HG02588 (cell line): ENCODE measurements around the gene SCAMP2.
"Not testable (repeated sequence)": the region's sequence is repeated elsewhere in the genome, so short reads cannot be mapped to it uniquely, and the experiment has no call there.

Experiments
- ATAC-seq: cut with Tn5 transposase; IDR thresholded peaks from one replicate; pipeline ENCODE4 v1.9.1; 2021; ENCODE audit warnings: mild to moderate bottlenecking, moderate library complexity; ENCODE audit not compliant: unreplicated experiment

SCAMP2 gene

DNA sequence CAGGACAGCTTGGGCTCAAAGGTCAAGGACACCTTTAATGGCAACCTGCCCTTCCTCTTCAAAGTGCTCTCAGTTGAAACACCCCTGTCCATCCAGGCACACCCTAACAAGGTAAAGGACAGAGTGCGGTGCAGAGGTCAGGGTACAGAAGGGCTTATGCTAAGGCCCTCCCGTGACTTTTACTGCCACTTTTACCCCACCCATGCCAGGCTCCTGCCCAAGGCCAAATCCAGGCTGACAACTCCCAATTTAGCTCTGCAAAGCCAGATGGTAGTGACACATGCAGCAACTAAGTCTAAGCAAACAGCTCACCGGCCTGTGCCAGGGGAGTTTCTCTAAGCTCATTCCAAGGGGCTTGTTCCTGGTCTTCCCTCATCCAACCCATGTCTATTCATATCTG is 18.3 kb upstream of the SCAMP2 start:
- no peak for ATAC-seq

DNA sequence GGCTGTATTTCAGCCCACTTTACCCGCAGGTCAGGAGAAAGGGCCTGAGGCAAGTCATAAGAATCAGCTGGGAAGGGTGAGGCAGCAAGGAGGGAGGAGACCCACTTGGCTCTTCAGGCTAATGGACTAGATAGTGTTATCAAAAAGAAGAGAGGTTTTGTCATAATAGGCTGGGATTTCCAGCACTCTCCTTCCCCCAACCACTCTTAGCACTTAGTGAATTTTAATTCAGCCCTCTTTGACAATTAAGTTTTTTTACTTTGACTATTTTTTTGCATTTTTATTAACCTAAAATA is 17.4 kb upstream of the SCAMP2 start:
- ATAC-seq: no peak

DNA sequence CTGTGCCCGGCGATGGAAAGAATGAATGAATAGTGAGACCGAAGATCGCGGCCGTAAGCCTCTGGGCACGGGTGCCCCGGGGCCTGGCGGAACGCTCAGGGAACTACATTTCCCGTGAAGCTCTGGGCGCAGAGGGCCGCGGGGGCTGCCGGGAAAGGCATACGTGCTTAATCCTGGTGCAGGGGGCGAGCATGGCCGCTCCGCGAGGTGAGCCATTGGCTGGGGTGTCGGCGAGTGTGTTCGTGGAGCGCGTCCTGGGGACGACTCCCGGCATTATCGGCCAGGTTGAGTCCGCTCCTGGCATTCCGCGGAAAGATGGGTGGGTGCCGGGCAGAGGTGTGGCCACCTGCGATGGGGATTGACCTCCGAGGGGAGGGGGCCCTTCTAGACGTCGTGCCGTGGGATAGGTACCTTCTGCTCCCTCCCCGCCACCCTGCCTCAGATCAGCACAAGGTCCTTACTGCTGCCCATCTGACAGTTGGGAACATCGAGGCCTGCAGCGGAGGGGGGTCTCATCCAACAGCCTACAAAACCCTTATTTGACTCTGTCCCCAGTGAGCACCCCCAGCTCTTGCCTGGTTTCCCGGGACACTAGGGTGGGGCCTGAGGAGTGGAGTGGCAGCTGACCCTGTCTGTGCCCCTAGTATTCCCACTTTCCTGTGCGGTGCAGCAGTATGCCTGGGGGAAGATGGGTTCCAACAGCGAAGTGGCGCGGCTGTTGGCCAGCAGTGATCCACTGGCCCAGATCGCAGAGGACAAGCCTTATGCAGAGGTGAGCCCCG is 16.9 kb upstream of the SCAMP2 start, which contains the start of gene MPI:
TSS of gene MPI (plus strand) at position 160 of the 782 bp plus-strand sequence. CDS start at position 192, 32 bp downstream.
- peak; percentile 93 for ATAC-seq

DNA sequence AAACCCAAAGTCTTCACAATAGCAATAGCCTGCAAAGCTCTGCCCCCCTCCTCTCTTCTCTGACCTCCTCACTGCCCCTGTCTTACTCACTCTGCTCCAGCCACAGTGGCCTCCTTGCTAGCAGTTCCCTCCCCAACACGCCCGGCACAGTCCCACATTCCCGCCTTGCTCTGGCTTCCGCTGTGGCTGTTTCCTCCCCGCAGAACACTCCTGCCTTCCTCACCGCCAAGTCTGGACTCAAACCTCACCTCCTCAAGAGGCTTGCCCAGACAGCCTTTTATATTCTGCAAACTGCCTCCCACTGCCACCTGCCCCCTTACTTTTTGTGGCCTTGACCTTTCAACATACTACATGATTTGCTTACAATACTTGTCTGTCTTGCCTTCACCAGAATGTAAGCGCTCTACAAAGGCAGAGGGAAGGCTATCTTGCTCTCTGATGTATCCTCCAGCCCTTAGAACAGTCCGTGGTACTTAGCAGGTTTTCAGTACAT is 16.3 kb upstream of the SCAMP2 start:
- peak; percentile 7 for ATAC-seq

DNA sequence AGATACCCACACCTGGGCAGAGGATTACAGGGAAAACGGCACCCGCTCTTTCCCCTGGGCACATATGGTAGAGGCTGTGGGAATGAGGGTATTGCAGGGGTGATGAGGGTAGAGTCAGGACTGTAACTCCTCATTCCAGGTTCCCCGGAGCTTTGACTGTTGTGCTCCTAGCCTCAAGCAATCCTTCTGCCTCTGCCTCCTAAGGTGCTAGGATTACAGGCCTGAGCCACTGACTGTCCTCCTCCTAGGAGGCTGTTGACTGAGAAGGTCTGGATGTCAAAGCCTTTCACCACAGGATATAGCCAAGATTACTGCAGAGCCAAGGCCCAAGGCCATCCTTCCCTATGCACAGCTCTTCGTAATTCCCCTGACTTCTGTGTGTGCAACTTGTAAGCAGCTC is 15.6 kb upstream of the SCAMP2 start:
- no peak for ATAC-seq

DNA sequence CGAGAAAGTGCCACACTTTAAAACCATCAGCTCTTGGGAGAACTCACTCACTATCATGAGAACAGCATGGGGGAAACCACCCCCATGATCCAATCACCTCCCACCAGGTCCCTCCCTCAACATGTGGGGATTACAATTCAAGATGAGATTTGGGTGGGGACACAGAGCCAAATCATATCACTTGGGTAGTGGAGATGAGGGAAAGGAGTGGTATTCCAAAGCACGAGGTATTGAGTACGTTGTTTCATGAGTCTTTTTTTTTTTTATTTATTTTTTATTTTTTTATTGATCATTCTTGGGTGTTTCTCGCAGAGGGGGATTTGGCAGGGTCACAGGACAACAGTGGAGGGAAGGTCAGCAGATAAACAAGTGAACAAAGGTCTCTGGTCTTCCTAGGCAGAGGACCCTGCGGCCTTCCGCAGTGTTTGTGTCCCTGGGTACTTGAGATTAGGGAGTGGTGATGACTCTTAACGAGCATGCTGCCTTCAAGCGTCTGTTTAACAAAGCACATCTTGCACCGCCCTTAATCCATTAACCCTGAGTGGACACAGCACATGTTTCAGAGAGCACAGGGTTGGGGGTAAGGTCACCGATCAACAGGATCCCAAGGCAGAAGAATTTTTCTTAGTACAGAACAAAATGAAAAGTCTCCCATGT is 14.5 kb upstream of the SCAMP2 start:
- ATAC-seq: not testable (repeated sequence)

DNA sequence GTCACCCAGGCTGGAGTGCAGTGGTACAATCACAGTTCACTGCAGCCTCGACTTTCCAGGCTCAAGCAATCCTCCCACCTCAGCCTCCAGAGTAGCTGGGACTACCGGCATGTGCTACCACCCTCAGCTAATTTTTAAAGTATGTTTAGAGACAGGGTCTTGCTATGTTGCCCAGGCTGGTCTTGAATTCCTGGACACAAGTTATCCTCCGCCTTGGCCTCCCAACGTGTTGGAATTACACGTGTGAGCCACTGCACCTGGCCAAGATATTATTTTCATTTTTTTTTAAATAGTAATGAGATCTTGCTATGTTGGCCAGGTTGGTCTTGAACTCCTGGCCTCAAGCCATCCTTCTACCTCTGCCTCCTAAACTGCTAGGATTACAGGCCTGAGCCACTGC is 12.3 kb upstream of the SCAMP2 start:
- no peak for ATAC-seq

DNA sequence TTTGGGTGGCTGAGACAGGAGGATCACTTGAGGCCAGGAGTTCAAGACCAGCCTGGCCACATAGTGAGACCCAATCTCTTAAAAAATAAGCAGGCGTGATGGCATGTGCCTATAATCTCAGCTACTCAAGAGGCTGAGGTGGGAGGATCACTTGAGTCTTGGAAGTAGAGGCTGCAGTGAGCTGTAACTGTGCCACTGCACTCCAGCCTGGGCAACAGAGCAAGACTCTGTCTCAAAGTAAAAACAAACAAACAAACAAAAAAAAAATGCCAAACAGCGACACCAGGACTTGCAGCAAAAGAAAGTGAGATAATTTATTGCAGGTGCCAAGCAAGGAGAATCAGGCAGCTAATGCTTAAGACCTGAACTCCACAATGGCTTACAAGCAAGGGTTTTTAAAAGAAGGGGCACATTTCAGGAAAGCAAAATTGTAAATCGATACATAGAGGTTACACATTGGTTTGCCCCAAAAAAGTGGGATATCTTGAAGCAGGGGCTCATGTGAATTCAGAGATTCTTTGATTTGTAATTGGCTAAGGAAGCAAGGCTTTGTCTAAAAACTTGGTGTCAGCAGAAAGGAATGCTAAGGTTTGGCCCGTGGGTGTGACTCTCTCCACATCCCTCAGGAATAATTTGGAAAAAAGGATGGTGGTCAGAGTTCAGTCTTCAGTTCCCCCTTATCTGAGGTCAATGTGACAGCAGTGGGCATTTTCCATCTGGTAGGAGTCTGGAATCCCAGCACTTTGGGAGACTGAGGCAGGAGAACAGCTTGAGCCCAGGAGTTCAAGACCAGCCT is 11.5 kb upstream of the SCAMP2 start:
- no peak for ATAC-seq

DNA sequence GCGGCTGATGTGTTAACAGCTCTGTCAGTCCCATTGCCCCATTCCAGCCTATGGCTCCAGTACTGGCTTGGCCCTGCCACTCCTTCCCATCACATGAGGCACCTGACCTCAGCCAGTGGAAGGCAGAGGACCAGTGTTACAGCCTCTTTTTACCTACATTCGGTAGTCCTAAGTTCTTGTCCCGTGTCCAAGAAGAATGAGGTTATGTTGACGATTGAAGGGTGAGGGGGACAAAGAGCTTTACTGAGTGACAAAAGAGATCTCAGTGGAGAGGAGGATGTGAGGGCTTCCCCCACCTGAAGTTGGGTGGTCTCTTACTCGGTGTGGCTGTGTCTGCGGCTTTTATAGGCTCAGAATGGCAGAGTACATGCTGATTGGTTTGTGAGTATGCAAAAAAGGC is 9.4 kb upstream of the SCAMP2 start:
- ATAC-seq: no peak

DNA sequence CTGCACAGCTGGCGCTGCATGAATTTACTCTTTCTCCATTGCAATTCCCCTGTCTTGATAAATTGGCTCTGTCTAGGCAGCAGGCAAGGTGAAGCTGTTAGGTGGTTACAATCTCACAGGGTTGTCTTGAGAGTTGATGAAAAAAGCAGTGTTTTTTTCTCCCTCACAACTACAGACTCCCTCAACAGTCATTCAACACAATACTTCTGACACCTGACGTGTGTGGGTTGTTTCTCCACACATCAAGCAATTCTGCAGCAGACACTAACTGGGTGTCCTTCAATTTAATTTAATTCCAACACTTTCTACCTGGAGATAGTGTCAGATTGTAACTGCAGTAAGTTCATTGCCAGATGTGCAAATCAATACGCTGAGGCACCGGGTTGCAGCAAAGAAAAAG is 5.1 kb upstream of the SCAMP2 start:
- ATAC-seq: no peak

DNA sequence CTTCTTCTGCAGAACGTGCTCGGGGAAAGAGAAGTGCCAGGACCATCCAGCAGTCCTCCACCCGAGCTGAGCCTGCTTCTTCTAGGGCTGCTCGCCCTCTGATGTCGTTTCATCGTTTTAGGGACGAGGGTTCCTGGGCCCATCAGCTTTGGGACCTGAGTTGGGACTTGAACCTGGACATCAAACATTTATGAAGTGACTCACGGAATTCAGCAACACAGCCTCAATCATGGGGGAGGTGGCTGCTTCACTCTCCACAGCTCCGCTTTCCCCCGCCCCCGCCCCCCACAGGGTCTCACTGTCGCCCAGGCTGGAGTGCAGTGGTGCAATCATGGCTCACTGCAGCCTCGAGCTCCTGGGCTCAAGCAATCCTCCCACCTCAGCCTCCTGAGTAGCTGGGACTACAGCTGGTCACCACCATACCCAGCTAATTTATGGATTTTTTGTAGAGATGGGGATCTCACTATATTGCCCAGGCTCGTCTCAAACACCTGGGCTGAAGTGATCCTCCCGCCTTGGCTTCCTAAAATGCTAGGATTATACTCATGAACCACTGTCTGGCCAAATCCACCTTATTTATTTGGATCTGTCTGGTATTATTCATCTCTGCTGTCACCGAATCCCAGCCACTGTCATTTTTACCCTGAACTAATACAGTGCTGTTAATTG is 725 bp upstream of the SCAMP2 start:
- ATAC-seq: no peak

DNA sequence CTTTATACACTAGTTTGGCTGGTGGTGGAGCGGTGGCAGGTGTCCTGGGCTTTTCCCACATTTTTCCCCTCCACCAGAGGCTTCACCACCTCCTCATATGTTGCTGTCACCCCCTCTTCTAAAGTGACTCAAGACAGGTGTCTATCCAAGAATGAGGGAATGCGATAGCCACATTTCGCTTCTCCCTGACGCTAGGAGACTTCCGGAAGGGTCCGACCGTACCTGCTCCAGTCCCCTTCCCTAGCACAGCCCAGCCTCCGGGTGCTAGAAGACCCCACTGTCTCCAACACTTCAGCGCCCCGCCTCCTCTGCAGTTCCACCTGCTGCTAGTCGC is 496 bp downstream of the SCAMP2 start:
- no peak for ATAC-seq

DNA sequence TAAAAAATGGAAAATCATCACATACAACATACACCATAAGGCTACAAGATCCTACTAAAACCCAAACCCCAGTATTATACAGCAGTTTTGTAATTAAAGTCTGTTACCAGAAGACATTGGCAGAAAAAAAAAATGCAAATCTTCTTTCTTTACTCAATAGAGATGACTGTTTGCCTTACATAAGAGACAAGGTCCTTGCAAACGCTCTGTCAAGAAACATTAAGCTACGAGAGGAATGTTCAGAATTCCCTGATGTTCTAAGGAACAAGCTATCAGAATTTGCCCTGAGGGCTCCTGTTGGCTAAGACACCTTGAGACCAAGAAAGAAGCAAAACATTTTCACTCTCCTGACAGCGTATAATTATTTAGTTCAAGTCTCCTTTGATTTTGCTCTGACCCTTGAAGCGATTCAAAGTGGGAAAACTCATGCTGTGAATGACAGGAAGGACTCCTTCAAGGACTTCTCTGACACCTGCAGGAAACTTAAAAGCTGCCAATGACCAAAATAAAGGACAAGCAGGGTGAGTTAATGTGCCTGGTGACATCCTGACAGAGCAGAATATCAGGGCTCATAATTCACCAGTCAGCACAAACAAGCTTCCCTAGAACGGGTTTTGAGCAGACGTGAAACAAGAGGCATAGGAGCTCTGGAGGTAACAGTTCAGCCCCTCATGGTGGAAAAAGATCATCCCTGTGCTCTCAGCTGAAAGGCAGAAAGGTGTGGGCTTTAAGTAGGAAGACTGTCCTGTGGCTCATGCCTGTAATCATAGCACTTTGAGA is 2.5 kb downstream of the SCAMP2 start:
- ATAC-seq: no peak

DNA sequence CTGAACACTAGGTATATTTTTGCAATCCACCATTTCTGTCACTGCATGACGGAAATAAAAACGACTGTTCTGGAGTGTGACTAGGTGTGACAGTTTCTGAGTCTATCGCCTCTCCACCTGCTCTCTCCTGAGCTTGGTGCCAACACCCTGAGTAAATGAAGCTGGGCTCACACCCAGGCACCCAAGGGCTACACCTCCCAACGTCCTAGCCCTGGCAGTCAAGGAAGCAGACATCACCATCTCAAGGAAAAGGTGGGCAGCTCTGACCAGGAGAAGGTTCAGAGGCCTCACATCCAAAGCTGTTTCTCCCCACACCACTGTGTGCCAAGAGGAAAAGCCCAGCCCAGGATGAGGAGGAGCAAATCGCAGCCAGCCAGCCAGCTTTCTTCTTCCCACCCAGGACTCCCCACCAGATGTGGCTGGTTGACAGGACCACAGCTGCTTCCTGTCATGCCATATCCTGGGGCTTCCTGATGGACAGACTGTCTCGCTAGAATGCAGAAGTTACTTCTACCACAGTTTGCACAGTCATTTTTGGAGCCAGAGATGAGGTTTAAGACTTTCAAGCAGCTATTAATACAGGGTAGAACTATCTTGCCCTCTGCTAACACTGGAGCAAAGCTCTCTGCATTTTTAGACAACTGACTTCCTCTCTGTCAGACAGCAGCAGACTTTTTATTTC is 3.3 kb downstream of the SCAMP2 start:
- peak; percentile 38 for ATAC-seq

DNA sequence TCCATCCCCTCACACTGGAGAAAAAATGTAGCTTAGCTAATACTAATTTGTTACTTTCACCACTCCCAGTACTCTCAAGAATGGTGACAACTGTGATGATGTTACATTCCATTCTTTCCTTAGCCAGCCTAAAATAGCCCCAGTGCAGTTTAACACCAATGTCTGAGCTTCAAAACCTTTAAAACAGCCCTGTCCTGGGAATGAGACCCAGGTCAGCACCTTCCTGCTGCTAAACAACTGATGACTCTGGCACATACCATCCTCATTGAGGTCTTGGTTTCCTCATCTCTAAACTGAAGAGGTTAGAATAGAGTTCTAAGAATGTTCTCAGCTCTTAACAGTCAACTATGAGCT is 3.8 kb downstream of the SCAMP2 start:
- no peak for ATAC-seq

DNA sequence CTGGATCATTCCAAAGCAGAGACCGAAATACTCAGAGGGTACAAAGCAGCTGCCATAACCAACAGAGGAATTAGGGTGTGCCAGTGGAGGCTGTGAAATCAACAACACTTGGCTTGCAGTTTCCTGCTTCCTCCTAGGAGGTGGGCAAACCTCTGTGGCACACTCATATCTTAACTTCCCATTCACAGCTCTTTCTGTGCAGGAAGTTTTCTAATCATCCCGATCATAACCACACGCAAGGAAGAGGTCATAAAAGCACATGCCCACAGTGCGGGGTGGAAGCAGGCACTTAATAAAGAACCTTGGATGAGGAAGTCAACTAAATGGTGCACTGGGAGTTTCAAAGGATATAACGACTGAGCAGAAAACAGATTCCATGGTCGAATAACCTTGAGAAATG is 5.1 kb downstream of the SCAMP2 start:
- no peak for ATAC-seq

DNA sequence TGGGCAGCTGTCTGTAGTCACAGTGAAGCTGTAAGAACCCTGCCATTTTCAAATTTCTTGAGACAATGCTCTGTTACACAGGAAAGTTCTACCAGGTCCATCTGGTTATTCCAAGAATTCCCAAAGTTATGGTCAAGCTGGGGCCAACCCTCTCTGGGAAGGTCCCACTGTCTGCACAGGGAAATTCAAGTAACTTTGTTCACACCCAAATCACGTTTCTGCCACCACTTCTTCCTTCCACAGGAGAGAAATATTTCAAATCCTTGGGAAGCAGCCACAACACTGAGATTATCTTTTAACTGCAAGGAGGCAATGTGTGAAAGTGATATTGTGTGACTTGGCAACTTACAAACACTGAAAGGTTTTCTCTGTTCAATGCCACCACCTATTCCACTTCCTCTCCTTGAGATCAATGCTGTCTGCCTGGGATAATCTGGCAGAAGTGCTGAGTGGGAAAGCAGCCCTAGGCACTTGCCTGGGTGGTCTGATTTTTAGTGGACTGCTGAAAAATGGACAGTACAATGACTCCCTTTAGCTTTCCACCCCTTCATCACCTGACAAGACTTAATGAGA is 5.6 kb downstream of the SCAMP2 start:
- no peak for ATAC-seq

DNA sequence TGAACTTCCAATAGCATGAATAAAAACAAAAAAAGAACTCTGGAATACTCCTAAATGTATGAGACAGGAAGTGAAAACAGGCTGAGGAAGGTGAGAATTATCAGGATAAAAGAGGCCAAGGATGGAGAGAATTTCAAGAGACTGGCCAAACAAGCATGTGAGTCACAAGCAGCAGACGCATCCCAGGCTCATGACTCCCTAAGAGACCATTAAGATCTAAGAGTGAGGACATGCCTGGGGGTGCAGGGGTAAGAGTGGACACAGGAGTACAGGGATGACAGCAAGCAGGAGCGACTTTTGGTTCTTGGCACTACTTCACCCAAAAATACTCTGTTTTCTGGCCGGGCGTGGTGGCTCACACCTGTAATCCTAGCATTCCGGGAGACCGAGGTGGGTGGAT is 7.1 kb downstream of the SCAMP2 start:
- ATAC-seq: no peak

DNA sequence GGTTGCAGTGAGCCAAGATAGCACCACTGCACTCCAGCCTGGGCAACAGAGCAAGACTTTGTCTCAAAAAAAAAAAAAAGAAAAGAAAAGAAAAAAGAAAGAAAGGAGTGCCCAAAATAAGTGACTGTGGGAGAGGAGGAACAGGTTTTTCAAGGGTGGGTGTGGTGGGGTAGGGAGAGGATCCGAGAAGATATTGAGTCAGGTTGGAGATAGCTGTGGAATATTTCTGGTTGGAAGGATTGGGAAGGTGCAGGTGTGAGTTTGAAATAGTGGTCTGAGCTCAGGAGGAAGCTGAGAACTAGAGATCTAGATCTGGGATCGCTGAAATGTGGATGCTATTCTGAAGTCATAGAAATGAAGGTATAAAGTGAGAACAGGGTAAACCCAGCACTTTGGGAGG is 7.8 kb downstream of the SCAMP2 start:
- ATAC-seq: no peak

DNA sequence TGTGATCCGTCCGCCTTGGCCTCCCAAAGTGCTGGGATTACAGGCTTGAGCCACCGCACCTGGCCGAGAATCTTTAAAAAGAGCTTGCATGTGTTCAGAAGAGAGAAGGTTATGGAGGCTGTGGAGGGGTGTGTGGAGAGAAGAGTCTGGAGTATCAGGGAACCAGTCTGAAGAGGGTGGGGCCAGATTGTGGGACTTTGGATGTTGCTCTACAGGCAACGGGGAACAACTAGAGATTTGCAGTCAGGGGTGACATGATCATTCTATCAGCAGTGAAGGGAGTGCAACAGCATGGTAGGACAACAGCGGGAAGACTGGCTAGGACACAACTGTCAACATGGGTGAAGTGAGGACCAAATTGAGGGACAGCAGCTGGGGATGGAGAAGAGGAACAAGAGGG is 8.9 kb downstream of the SCAMP2 start:
- no peak for ATAC-seq
